SK-N-MC (cell line): Measurements from ENCODE around the gene DENND5B.

Source experiments
- DNase-seq: peaks from one replicate; pipeline ENCODE4 v3.0.0-alpha.2; 2011; ENCODE audit warnings: low read depth, low spot score
- H3K27ac ChIP-seq: fragments of 200-600 bp; sonication (generic); 2 replicates; pipeline ENCODE4 v1.5.1; 2016; ENCODE audit warnings: mixed run types
- H3K36me3 ChIP-seq: fragments of 200-600 bp; sonication (generic); 2 replicates; pipeline ENCODE4 v1.6.1; 2017; ENCODE audit warnings: antibody characterized with exemption, low read length, mixed read lengths; ENCODE audit not compliant: insufficient read depth
- H3K4me3 ChIP-seq: fragments of 200-600 bp; sonication (generic); 2 replicates; pipeline ENCODE4 v1.5.1; 2016
- H3K9ac ChIP-seq: fragments of 200-600 bp; sonication (generic); 2 replicates; pipeline ENCODE4 v1.8.0; 2017; ENCODE audit warnings: mixed run types, mixed read lengths; ENCODE audit not compliant: insufficient read length
- H3K9me3 ChIP-seq: fragments of 200-600 bp; sonication (generic); 2 replicates; pipeline ENCODE4 v1.6.1; 2017; ENCODE audit warnings: low read depth, mild to moderate bottlenecking, antibody characterized with exemption, low read length, moderate library complexity, mixed read lengths
- EZH2 ChIP-seq: fragments of 200-600 bp; sonication (generic); IDR thresholded peaks from one replicate; pipeline ENCODE4 v1.6.1; 2017; ENCODE audit warnings: antibody characterized with exemption
- FOXP2 ChIP-seq: optimal IDR thresholded peaks from 2 replicates; pipeline ENCODE3; 2011; ENCODE audit warnings: mild to moderate bottlenecking, moderate library complexity; ENCODE audit not compliant: insufficient read depth; ENCODE audit errors: extremely low read length, control extremely low read depth
- POLR2AphosphoS5 ChIP-seq: IDR thresholded peaks from 2 replicates; pipeline ENCODE4 v1.6.1; 2012; ENCODE audit warnings: mild to moderate bottlenecking, low read depth, low read length, borderline replicate concordance

Gene DENND5B

GRCh38 chr12:31525496-31526157 is 65.3 kb downstream of the DENND5B start:
- Histone ChIP-seq H3K9ac (no peak overlapping the region), H3K27ac (no peak overlapping the region), H3K9me3 (no peaks in the 10 kb centered on the region), H3K36me3 (no peaks in the 10 kb centered on the region), H3K4me3 (no peak overlapping the region)
- DNase-seq, result no peak
- no peak for TF ChIP-seq EZH2
- TF ChIP-seq POLR2AphosphoS5, result no peak
- TF ChIP-seq FOXP2, result no peak

GRCh38 chr12:31524791-31525495 is 66.0 kb downstream of the DENND5B start:
- Histone ChIP-seq H3K9ac (no peak overlapping the region), H3K9me3 (no peaks in the 10 kb centered on the region), H3K4me3 (no peak overlapping the region), H3K27ac (no peak overlapping the region), H3K36me3 (no peaks in the 10 kb centered on the region)
- no peak for DNase-seq
- TF ChIP-seq POLR2AphosphoS5 (no peak), FOXP2 (no peak), EZH2 (no peak)

DNA sequence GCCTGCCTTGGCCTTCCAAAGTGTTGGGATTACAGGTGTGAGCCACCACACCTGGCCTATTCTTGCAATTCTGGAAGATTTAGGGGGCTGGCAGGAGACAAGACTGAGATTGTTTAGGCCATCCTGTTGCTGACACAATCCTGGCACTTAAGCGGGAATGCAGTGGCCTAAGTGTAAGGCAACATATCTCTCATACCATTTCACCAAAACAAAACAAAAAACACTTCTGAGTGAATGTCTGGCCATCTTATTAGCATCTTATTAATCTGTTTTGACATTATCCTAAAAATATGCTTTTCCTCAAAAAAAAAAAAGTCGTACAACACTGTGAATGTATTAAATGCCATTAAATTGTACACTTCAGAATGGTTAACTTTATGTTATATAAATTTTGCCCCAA is 67.6 kb downstream of the DENND5B start:
- no peak overlapping the region for H3K27ac ChIP-seq
- TF ChIP-seq FOXP2 (no peak), POLR2AphosphoS5 (no peak), EZH2 (no peak)
- H3K9ac ChIP-seq, result no peak overlapping the region
- H3K4me3 ChIP-seq, result no peak overlapping the region
- no peaks in the 10 kb centered on the region for H3K9me3 ChIP-seq
- DNase-seq, result no peak
- no peaks in the 10 kb centered on the region for H3K36me3 ChIP-seq

GRCh38 chr12:31522607-31523006 is 68.3 kb downstream of the DENND5B start:
- no peak overlapping the region for H3K4me3 ChIP-seq
- no peaks in the 10 kb centered on the region for H3K36me3 ChIP-seq
- no peak for DNase-seq
- no peak overlapping the region for H3K27ac ChIP-seq
- TF ChIP-seq POLR2AphosphoS5, result no peak
- no peak for TF ChIP-seq FOXP2
- TF ChIP-seq EZH2, result no peak
- H3K9ac ChIP-seq, result no peak overlapping the region
- H3K9me3 ChIP-seq, result no peaks in the 10 kb centered on the region

- Histone ChIP-seq H3K27ac (no peak overlapping the region), H3K4me3 (no peak overlapping the region), H3K9ac (no peak overlapping the region), H3K9me3 (no peaks in the 10 kb centered on the region), H3K36me3 (no peaks in the 10 kb centered on the region)
- TF ChIP-seq FOXP2, result no peak
- no peak for TF ChIP-seq POLR2AphosphoS5
- TF ChIP-seq EZH2, result no peak
- no peak for DNase-seq
These were observed 69.0 kb downstream of the DENND5B start for GRCh38 chr12:31521964-31522363.

DNA sequence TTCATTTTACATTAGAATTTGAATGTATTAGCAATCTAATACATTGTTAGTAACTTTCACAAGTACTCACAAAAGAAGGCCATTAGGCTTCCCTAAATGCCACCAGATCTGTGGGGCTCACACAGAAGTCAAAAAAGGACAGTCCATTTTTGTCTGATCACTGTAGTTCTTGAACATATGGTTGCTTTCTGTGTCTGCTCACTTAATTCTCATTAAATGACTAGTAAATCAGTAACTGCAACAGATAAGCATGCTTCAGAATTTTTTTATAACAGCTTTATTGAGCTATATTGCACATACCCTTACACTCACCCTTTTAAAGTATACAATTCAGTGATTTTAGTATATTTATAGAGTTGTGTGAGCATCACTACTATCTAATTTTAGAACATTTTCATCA is 71.4 kb downstream of the DENND5B start:
- Histone ChIP-seq H3K4me3 (no peak overlapping the region), H3K27ac (no peak overlapping the region), H3K9me3 (no peaks in the 10 kb centered on the region), H3K9ac (no peak overlapping the region), H3K36me3 (no peaks in the 10 kb centered on the region)
- TF ChIP-seq POLR2AphosphoS5, result no peak
- no peak for TF ChIP-seq EZH2
- TF ChIP-seq FOXP2, result no peak
- no peak for DNase-seq

GRCh38 chr12:31518680-31519227 is 72.2 kb downstream of the DENND5B start:
- H3K9me3 ChIP-seq, result no peaks in the 10 kb centered on the region
- H3K9ac ChIP-seq, result no peak overlapping the region
- DNase-seq, result no peak
- H3K4me3 ChIP-seq, result no peak overlapping the region
- H3K27ac ChIP-seq, result no peak overlapping the region
- no peaks in the 10 kb centered on the region for H3K36me3 ChIP-seq
- TF ChIP-seq POLR2AphosphoS5, result no peak
- TF ChIP-seq FOXP2, result no peak

- no peak overlapping the region for H3K27ac ChIP-seq
- no peak overlapping the region for H3K4me3 ChIP-seq
- TF ChIP-seq EZH2, result no peak
- TF ChIP-seq POLR2AphosphoS5, result no peak
- TF ChIP-seq FOXP2, result no peak
- H3K9me3 ChIP-seq, result no peaks in the 10 kb centered on the region
- no peak for DNase-seq
- H3K9ac ChIP-seq, result no peak overlapping the region
- no peaks in the 10 kb centered on the region for H3K36me3 ChIP-seq
These were observed 72.9 kb downstream of the DENND5B start for GRCh38 chr12:31517994-31518393.

- H3K4me3 ChIP-seq, result no peak overlapping the region
- H3K36me3 ChIP-seq, result no peaks in the 10 kb centered on the region
- H3K9me3 ChIP-seq, result no peaks in the 10 kb centered on the region
- no peak for DNase-seq
- H3K27ac ChIP-seq, result no peak overlapping the region
- TF ChIP-seq FOXP2, result no peak
- no peak for TF ChIP-seq POLR2AphosphoS5
- no peak for TF ChIP-seq EZH2
- no peak overlapping the region for H3K9ac ChIP-seq
These were observed 74.2 kb downstream of the DENND5B start for GRCh38 chr12:31516702-31517101.
